ENCODE measurements around the gene UBQLN1.
"Not testable (repeated sequence)": the region's sequence is repeated elsewhere in the genome, so short reads cannot be mapped to it uniquely, and the experiment has no call there.

UBQLN1 gene

DNA sequence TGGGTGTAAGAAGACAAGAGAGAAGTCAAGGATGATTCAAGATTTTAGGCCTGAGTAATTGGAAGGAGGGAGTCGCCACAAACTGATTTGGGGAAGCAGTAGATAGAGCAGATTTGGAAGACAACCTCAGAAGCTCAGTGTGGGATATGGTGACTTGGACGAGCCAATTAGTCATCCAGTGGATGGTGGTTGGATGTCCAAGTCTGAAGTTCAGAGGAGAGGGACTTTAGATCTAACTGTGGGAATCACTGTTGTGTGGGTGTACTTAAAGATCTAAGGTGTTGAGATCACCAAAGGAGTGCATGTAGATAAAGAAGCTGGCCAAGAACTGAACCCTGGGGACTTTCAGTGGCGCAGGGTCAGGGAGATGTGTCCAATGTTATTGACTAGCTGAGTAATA, 82.6 kb downstream of the UBQLN1 start:
- POLR2A ChIA-PET: interaction anchor here (0.7 kb wide), 1 partner anchor 690 kb away, joined by 3 read pairs; no protein-coding TSS in a partner anchor
- CTCF ChIA-PET: interaction anchor here (0.8 to 3.0 kb wide), 5 partner anchors 19 to 291 kb away, joined by 3 to 19 read pairs (median 4); partner anchors contain the start of gene UBQLN1
- no peak for DNase-seq (ENCODE audit: extremely low spot score)
- TF ChIP-seq, protein P1, sequence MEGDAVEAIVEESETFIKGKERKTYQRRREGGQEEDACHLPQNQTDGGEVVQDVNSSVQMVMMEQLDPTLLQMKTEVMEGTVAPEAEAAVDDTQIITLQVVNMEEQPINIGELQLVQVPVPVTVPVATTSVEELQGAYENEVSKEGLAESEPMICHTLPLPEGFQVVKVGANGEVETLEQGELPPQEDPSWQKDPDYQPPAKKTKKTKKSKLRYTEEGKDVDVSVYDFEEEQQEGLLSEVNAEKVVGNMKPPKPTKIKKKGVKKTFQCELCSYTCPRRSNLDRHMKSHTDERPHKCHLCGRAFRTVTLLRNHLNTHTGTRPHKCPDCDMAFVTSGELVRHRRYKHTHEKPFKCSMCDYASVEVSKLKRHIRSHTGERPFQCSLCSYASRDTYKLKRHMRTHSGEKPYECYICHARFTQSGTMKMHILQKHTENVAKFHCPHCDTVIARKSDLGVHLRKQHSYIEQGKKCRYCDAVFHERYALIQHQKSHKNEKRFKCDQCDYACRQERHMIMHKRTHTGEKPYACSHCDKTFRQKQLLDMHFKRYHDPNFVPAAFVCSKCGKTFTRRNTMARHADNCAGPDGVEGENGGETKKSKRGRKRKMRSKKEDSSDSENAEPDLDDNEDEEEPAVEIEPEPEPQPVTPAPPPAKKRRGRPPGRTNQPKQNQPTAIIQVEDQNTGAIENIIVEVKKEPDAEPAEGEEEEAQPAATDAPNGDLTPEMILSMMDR (IDR thresholded peaks at IDR 0.05; ENCODE audit: control extremely low read depth, extremely low read depth, low read depth, missing control alignments): no peak

DNA sequence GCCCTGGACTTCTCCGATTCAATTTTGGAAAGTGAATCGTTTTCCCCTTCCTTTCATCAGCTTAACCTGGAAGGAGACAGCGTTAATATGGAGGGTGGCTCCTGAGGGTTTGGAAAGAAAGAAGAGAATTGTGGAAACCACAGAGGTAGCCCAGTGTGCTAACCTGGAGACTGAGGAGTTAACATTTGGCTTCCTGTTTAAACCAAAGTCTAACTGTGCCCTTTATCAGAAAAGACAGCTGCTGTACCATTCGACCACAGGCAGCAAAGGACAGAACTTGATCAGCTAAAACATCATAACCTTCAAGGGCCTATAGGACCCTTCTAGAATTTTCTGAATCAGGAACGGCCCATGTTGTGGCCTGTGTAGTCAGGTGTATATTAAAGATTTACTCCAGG, 84.1 kb downstream of the UBQLN1 start:
- DNase-seq (ENCODE audit: extremely low spot score): peak; percentile 23
- TF ChIP-seq, protein P1 (IDR thresholded peaks at IDR 0.05; ENCODE audit: control extremely low read depth, extremely low read depth, low read depth, missing control alignments): no peak
- ChIA-PET POLR2A (no interaction called here), CTCF (interaction anchor here (0.9 to 3.0 kb wide), 10 partner anchors 9 to 289 kb away, joined by 3 to 19 read pairs (median 4); partner anchors contain the start of gene UBQLN1)

DNA sequence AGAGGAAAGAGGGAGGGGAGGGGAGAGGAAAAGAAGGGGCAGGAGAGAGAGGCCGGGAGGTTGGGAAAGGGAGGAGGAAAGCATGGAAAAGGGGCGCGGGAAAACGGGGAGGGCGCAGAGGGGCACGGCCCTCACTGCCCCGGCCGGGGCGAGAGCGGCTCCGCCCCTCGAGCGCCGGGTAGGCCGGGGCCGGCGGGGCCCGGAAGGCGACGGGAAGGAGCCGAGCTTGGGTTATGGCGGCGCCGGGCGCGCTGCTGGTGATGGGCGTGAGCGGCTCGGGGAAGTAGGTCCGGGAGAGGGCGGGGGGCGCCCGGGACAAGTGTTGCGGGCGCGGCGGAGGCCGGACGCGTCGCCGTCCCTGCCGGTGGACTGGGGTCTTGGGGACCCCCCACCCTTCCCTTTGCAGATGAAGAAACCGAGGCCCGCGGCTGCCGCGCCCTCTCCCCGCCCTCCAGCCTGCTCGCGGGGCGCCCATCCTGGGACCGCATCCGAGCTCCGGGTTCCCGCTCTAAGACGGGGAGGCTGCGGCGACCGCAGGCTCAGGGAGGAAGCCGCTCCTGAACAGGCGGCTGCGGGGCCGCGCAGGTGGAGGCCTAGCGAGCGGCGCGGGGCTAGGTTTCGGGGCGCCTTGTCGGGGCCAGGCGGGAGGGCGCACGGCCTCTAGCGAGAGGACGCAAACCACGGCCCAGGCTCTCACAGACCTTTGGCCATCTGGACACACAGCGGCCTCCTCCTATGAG, 84.6 kb downstream of the UBQLN1 start, which contains the start of gene IDNK:
IDNK (plus strand) TSS at position 205 of the 740 bp plus-strand sequence; CDS start at position 234, 29 bp downstream.
- peak; percentile 82 for DNase-seq (ENCODE audit: extremely low spot score)
- TF ChIP-seq, protein P1 (IDR thresholded peaks at IDR 0.05; ENCODE audit: control extremely low read depth, extremely low read depth, low read depth, missing control alignments): no peak
- ChIA-PET CTCF (interaction anchor here (0.9 to 3.0 kb wide), 8 partner anchors 9 to 86 kb away, joined by 3 to 19 read pairs (median 4); partner anchors contain the start of gene UBQLN1), POLR2A (no interaction called here)

DNA sequence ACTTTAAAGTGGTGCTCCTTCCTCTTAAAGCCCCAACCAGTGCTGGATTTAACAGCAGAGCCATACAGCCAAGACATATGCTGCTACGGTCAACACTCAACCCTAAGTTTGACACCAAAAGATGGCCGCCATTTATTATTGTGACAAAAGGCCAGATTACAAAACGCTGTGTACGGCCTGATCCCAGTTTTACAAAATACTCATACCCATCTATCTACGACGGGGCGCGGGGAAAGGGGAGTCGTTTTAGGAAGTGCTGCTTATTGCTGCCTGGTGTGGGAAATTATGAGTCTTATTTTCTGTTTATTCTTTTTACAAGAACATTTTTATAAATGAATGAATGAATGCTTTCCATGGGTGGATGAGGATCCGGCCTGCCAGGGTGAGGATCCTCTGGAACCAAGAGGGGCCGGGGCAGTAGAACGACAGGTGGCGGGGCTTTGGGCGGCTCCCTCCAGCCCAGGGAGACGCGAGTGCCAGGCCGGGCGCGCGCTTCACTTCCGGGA, 85.3 kb downstream of the UBQLN1 start:
- ChIA-PET CTCF (interaction anchor here (1.3 kb wide), 1 partner anchor 19 kb away, joined by 6 read pairs; no protein-coding TSS in a partner anchor), POLR2A (no interaction called here)
- TF ChIP-seq, protein P1 (IDR thresholded peaks at IDR 0.05; ENCODE audit: control extremely low read depth, extremely low read depth, low read depth, missing control alignments): no peak
- peak; percentile 28 for DNase-seq (ENCODE audit: extremely low spot score)

DNA sequence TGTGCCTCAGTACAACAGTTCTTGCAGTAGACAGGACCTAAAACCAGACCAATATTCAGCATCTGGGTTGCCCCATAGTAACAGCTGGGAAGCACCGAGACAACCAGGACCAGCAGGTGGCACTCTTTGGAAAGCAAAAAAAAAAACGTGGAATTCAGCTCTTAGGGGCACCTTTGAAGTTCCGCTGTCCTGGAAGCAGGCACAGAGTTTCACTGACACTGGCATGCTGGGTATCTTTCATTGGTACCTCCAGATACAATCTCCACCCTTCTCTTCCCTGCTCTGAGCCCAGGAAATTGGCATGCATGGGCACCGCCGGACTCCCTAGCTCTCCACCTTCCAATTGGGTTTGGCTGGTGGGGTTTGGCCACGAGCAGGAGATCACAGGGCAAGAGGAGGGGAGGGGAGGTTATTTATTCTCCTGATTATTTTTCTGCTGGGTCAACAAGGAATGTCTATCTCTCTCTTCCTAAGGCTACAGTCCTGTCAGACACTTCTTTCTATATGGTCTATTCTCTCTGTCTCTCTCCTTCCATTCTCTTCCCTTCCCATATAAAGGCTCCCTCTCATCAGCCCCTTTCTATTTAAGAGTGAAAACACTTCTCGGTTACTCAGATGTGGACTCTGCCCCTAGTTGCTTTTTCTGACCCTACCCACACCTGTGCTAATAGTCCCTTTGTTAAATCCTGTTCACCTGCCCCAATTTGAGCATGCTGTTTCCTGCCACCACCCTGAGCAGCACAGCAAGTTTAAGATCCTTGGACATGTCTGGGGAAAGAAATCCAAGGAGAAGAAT, 86.7 kb downstream of the UBQLN1 start:
- ChIA-PET CTCF (interaction anchor here (0.7 to 2.7 kb wide), 32 partner anchors 9 to 694 kb away, joined by 3 to 46 read pairs (median 5); partner anchors contain the start of genes KIF27 and UBQLN1), POLR2A (no interaction called here)
- DNase-seq (ENCODE audit: extremely low spot score): peak; percentile 49
- TF ChIP-seq, protein P1 (IDR thresholded peaks at IDR 0.05; ENCODE audit: control extremely low read depth, extremely low read depth, low read depth, missing control alignments): peak; percentile 74

DNA sequence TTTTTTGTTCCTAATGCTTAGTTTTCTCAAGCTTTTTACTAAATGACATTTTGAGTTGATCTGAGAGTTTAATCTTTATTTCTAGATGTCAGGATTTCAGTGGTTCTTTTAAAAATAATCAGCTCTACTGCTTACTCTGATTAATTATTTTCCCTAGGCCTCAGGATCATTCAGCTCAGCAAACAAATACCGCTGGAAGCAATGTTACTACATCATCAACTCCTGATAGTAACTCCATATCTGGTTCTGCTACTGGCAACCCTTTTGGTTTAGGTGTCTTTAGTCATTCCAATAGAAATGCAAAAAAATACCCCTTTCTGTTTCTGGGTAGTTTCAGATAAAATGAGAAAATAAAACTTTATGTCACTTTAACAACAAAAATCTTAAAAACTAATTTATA, 90.5 kb downstream of the UBQLN1 start:
- no peak for DNase-seq (ENCODE audit: extremely low spot score)
- TF ChIP-seq, protein P1 (IDR thresholded peaks at IDR 0.05; ENCODE audit: control extremely low read depth, extremely low read depth, low read depth, missing control alignments): no peak
- CTCF ChIA-PET: interaction anchor here (1.2 to 1.3 kb wide), 2 partner anchors 9 to 16 kb away, joined by 3 to 4 read pairs; no protein-coding TSS in a partner anchor
- POLR2A ChIA-PET: no interaction called here

DNA sequence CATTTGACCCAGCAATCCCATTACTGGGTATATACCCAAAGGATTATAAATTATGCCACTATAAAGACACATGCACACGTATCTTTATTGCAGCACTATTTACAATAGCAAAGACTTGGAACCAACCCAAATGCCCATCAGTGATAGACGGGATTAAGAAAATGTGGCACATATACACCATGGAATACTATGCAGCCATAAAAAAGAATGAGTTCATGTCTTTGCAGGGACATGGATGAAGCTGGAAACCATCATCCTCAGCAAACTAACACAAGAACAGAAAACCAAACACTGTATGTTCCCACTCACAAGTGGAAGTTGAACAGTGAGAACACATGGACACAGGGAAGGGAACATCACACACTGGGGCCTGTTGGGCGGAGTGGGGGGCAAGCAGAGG, 94.5 kb downstream of the UBQLN1 start:
- POLR2A ChIA-PET; DNase-seq (ENCODE audit: extremely low spot score); CTCF ChIA-PET: not testable (repeated sequence)
